Measurements from ENCODE around the gene PTEN.

GRCh38 chr10:87923233-87923632, 59.8 kb downstream of the PTEN start:
- no peak for TF ChIP-seq CTCF (conservative IDR thresholded peaks at IDR 0.05; ENCODE audit: low read depth, low read length)
- TF ChIP-seq EZH2 (IDR thresholded peaks at IDR 0.05; ENCODE audit: borderline replicate concordance, low read depth, low read length, poor library complexity, severe bottlenecking), result no peak

All from A673 (cell line).